SK-N-SH (cell line): ENCODE data around the gene GLCCI1. TPM values are rescaled to one million over a fixed set of nuclear protein-coding genes. Genes with fewer than 3 reads are reported as not detected.

ENCODE experiments used
- CTCF ChIA-PET: fragments of 300-600, 350-600 bp; formaldehyde crosslinking; extraction: SDS; loops from one replicate; lab custom pipeline; 2021; lab: Yijun Ruan, JAX
- POLR2A ChIA-PET: fragments of 350-600 bp; sonication (Branson Sonifier 250); formaldehyde crosslinking; extraction: SDS; loops from one replicate; lab custom pipeline; 2020; ENCODE audit warnings: antibody characterized with exemption, inconsistent platforms; lab: Yijun Ruan, JAX
- DNase-seq: peaks from one replicate; pipeline ENCODE4 v3.0.0; 2012
- H2AFZ ChIP-seq: fragments of 200-600 bp; sonication (generic); 2 replicates; pipeline ENCODE4 v1.8.1; 2016; ENCODE audit warnings: antibody characterized with exemption, mild to moderate bottlenecking, low read depth
- H3F3A ChIP-seq: fragments of 200-600 bp; sonication (generic); replicated peaks from 2 replicates; pipeline ENCODE3; 2016; ENCODE audit warnings: antibody characterized with exemption, mild to moderate bottlenecking; ENCODE audit not compliant: insufficient read depth
- H3K27ac ChIP-seq, 2 experiments: fragments of 200-500 bp in 1 of 2; fragments of 200-600 bp in 1 of 2; sonication (Bioruptor generic) in 1 of 2; sonication (generic), shearing (Covaris generic) in 1 of 2; 2 replicates each; pipeline versions ENCODE4 v1.5.1 to v1.6.1; 2014 to 2016; ENCODE audit warnings: low read depth in 2 of 2, inconsistent platforms in 1 of 2, low read length in 1 of 2, mild to moderate bottlenecking in 1 of 2, mixed read lengths in 1 of 2
- H3K27me3 ChIP-seq: fragments of 200-600 bp; sonication (generic), shearing (Covaris generic); 2 replicates; pipeline ENCODE4 v1.6.1; 2016; ENCODE audit warnings: mixed run types; ENCODE audit not compliant: insufficient read depth
- H3K36me3 ChIP-seq, 2 experiments: fragments of 200-500 bp in 1 of 2; fragments of 200-600 bp in 1 of 2; sonication (Bioruptor generic) in 1 of 2; sonication (generic) in 1 of 2; replicated peaks in 1 of 2; 2 replicates each; pipeline versions ENCODE3 to v1.5.1; 2014 to 2016; ENCODE audit warnings: low read length in 1 of 2, mild to moderate bottlenecking in 1 of 2; ENCODE audit not compliant: insufficient read depth in 2 of 2, control insufficient read depth in 1 of 2
- H3K4me1 ChIP-seq, 2 experiments: fragments of 200-500 bp in 1 of 2; fragments of 200-600 bp in 1 of 2; sonication (Bioruptor generic) in 1 of 2; sonication (generic), shearing (Covaris generic) in 1 of 2; 2 replicates each; pipeline versions ENCODE4 v1.5.1 to v1.6.1; 2014 to 2016; ENCODE audit warnings: low read depth in 1 of 2, low read length in 1 of 2, mixed run types in 1 of 2; ENCODE audit not compliant: insufficient read depth in 2 of 2, control insufficient read depth in 1 of 2
- H3K4me2 ChIP-seq: fragments of 200-600 bp; sonication (generic), shearing (Covaris generic); 2 replicates; pipeline ENCODE4 v1.6.1; 2017; ENCODE audit warnings: mixed run types
- H3K4me3 ChIP-seq, 2 experiments: fragments of 200-500 bp in 1 of 2; fragments of 200-600 bp in 1 of 2; sonication (Bioruptor generic) in 1 of 2; sonication (generic), shearing (Covaris generic) in 1 of 2; 2 replicates each; pipeline versions ENCODE4 v1.5.1 to v1.8.1; 2014 to 2016; ENCODE audit warnings: low read depth in 2 of 2, inconsistent platforms in 1 of 2, low read length in 1 of 2, mild to moderate bottlenecking in 1 of 2, mixed read lengths in 1 of 2, moderate library complexity in 1 of 2
- H3K79me2 ChIP-seq: fragments of 200-600 bp; sonication (generic); 2 replicates; pipeline ENCODE4 v1.8.1; 2017; ENCODE audit warnings: mild to moderate bottlenecking; ENCODE audit not compliant: insufficient read depth
- H3K9ac ChIP-seq: fragments of 200-600 bp; sonication (generic); 2 replicates; pipeline ENCODE4 v1.6.1; 2017; ENCODE audit warnings: mixed run types
- H3K9me2 ChIP-seq: fragments of 200-600 bp; sonication (generic); 2 replicates; pipeline ENCODE4 v1.6.1; 2017; ENCODE audit warnings: mixed run types
- H3K9me3 ChIP-seq: fragments of 200-600 bp; sonication (generic); 2 replicates; pipeline ENCODE4 v1.6.1; 2017; ENCODE audit warnings: mixed run types, mild to moderate bottlenecking, moderate library complexity
- H4K20me1 ChIP-seq: fragments of 200-600 bp; sonication (generic); 2 replicates; pipeline ENCODE4 v1.6.1; 2017; ENCODE audit warnings: mild to moderate bottlenecking, mixed run types; ENCODE audit not compliant: insufficient read depth
- CHD2 ChIP-seq: fragments of 150-350 bp; IDR thresholded peaks from 2 replicates; pipeline ENCODE4 v1.6.1; 2018; ENCODE audit warnings: low read length; ENCODE audit not compliant: partially characterized antibody
- EP300 ChIP-seq, 2 experiments: IDR thresholded peaks; 2 replicates each; pipeline versions ENCODE4 v1.4.0 to v1.6.1; 2012; ENCODE audit warnings: borderline replicate concordance in 1 of 2, low read depth in 1 of 2, low read length in 1 of 2
- EZH2phosphoT487 ChIP-seq: fragments of 200-600 bp; sonication (generic); IDR thresholded peaks from 2 replicates; pipeline ENCODE4 v1.6.1; 2017; ENCODE audit warnings: low read depth, mixed run types, mild to moderate bottlenecking, antibody characterized with exemption, moderate library complexity, borderline replicate concordance
- FOXJ3 ChIP-seq: sonication (generic); formaldehyde crosslinking; IDR thresholded peaks from 2 replicates; pipeline ENCODE4 v1.5.1; 2020; ENCODE audit warnings: mild to moderate bottlenecking, missing genetic modification reagents
- MXI1 ChIP-seq: IDR thresholded peaks from 2 replicates; pipeline ENCODE4 v1.6.1; 2012; ENCODE audit warnings: mild to moderate bottlenecking, low read depth, low read length, improper control_type of control experiment
- NRF1 ChIP-seq: IDR thresholded peaks from 2 replicates; pipeline ENCODE4 v1.6.1; 2012; ENCODE audit warnings: low read depth, mild to moderate bottlenecking, low read length
- TCF12 ChIP-seq: IDR thresholded peaks from 2 replicates; pipeline ENCODE4 v1.4.0; 2012
- YY1 ChIP-seq: IDR thresholded peaks from 2 replicates; pipeline ENCODE4 v1.4.0; 2012; ENCODE audit warnings: low read depth, mild to moderate bottlenecking
- WGBS: methylation state at CpG from one replicate; pipeline ENCODE4 v1.1.6; 2017; ENCODE audit warnings: low lambda C conversion rate; 5-methylcytosine and 5-hydroxymethylcytosine counted together
- polyA plus RNA-seq, 3 experiments: library from polyadenylated mRNA; depleted of rRNA; stranded (reverse); fragments of >200 nt; gene quantifications; 2 replicates each; pipeline ENCODE4 v1.2.3, GENCODE V29; 2012
- TF ChIP-seq, protein P1 (sequence below): fragments of 150-350 bp; IDR thresholded peaks from 2 replicates; pipeline ENCODE4 v1.6.1; 2016; ENCODE audit warnings: mild to moderate bottlenecking, low read depth, low read length
- TF ChIP-seq, protein P2 (sequence below): fragments of 150-350 bp; IDR thresholded peaks from 2 replicates; pipeline ENCODE4 v1.6.1; 2017; ENCODE audit warnings: antibody characterized with exemption, low read length, low read depth, borderline replicate concordance
- TF ChIP-seq, protein P3 (sequence below): IDR thresholded peaks from 2 replicates; pipeline ENCODE4 v1.6.1; 2012; ENCODE audit warnings: mild to moderate bottlenecking, low read depth, low read length, moderate library complexity

Gene GLCCI1
- polyA plus RNA-seq, 1 of the 3 experiments (the other 2 are of a cell fraction) = 5.5 TPM

DNA sequence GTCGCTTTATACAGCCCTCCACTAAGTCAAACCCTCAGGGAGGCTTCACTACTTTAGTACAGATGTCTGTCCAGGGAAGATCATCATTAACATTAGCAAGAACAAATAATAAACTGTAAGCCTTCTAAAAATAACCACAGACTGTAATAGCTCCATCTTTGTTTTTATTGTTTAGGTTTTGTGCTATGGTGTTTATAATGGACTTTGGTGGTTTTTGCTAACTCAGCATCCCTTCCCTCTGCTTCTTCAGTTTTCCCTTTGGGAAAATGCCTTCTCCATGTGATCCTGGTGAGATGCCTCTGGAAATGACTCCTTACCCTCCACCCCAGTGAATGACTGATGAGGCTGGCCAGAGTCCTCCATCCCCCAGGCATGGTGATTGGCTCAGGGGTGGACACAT, 162.1 kb downstream of the GLCCI1 start:
- Histone ChIP-seq H3K9ac (no peak overlapping the region), H3K9me2 (no peaks in the 10 kb centered on the region), H3K4me2 (no peak overlapping the region), H3K36me3 (peaks cover 0 to 3% of the 10 kb centered on the region in 2 experiments), H3K4me3 (no peak overlapping the region), H3K4me1 (no peaks in the 10 kb centered on the region), H3K79me2 (no peaks in the 10 kb centered on the region), H2AFZ (no peak overlapping the region), H3K27me3 (no peaks in the 10 kb centered on the region), H3K27ac (no peak overlapping the region), H3F3A (no peaks in the 10 kb centered on the region), H3K9me3 (no peaks in the 10 kb centered on the region), H4K20me1 (no peaks in the 10 kb centered on the region)
- CTCF ChIA-PET = interaction anchor here (0.7 kb wide), 1 partner anchor 12 kb away, joined by 3 read pairs; no protein-coding TSS in a partner anchor
- no peak for TF ChIP-seq EP300 (IDR thresholded peaks at IDR 0.05; ENCODE audit: borderline replicate concordance in 1 of 2, low read depth in 1 of 2, low read length in 1 of 2)
- TF ChIP-seq, protein P1, sequence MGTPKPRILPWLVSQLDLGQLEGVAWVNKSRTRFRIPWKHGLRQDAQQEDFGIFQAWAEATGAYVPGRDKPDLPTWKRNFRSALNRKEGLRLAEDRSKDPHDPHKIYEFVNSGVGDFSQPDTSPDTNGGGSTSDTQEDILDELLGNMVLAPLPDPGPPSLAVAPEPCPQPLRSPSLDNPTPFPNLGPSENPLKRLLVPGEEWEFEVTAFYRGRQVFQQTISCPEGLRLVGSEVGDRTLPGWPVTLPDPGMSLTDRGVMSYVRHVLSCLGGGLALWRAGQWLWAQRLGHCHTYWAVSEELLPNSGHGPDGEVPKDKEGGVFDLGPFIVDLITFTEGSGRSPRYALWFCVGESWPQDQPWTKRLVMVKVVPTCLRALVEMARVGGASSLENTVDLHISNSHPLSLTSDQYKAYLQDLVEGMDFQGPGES = no peak
- TF ChIP-seq YY1 = no peak
- no peak for TF ChIP-seq EZH2phosphoT487
- TF ChIP-seq, protein P2, sequence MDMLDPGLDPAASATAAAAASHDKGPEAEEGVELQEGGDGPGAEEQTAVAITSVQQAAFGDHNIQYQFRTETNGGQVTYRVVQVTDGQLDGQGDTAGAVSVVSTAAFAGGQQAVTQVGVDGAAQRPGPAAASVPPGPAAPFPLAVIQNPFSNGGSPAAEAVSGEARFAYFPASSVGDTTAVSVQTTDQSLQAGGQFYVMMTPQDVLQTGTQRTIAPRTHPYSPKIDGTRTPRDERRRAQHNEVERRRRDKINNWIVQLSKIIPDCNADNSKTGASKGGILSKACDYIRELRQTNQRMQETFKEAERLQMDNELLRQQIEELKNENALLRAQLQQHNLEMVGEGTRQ = no peak
- no peak for TF ChIP-seq FOXJ3 (CRISPR knock-in tag)
- no peak for TF ChIP-seq CHD2
- no peak for TF ChIP-seq MXI1
- no peak for TF ChIP-seq NRF1
- TF ChIP-seq, protein P3, sequence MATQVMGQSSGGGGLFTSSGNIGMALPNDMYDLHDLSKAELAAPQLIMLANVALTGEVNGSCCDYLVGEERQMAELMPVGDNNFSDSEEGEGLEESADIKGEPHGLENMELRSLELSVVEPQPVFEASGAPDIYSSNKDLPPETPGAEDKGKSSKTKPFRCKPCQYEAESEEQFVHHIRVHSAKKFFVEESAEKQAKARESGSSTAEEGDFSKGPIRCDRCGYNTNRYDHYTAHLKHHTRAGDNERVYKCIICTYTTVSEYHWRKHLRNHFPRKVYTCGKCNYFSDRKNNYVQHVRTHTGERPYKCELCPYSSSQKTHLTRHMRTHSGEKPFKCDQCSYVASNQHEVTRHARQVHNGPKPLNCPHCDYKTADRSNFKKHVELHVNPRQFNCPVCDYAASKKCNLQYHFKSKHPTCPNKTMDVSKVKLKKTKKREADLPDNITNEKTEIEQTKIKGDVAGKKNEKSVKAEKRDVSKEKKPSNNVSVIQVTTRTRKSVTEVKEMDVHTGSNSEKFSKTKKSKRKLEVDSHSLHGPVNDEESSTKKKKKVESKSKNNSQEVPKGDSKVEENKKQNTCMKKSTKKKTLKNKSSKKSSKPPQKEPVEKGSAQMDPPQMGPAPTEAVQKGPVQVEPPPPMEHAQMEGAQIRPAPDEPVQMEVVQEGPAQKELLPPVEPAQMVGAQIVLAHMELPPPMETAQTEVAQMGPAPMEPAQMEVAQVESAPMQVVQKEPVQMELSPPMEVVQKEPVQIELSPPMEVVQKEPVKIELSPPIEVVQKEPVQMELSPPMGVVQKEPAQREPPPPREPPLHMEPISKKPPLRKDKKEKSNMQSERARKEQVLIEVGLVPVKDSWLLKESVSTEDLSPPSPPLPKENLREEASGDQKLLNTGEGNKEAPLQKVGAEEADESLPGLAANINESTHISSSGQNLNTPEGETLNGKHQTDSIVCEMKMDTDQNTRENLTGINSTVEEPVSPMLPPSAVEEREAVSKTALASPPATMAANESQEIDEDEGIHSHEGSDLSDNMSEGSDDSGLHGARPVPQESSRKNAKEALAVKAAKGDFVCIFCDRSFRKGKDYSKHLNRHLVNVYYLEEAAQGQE = no peak
- no peak for TF ChIP-seq TCF12
- DNase-seq = no peak
- 50% methylated on average over 1 of the region's 1 CpG for WGBS
- POLR2A ChIA-PET = no interaction called here
